Measurements from ENCODE around the gene PSMD13. TPM values are rescaled to one million over a fixed set of nuclear protein-coding genes. Genes with fewer than 3 reads are reported as not detected.

The PSMD13 gene
- total and polyA plus RNA-seq, 2 of the 13 experiments (the other 11 are each of a cell fraction or from before 2014, with no cell fraction given) = 83.0 to 117 TPM

DNA sequence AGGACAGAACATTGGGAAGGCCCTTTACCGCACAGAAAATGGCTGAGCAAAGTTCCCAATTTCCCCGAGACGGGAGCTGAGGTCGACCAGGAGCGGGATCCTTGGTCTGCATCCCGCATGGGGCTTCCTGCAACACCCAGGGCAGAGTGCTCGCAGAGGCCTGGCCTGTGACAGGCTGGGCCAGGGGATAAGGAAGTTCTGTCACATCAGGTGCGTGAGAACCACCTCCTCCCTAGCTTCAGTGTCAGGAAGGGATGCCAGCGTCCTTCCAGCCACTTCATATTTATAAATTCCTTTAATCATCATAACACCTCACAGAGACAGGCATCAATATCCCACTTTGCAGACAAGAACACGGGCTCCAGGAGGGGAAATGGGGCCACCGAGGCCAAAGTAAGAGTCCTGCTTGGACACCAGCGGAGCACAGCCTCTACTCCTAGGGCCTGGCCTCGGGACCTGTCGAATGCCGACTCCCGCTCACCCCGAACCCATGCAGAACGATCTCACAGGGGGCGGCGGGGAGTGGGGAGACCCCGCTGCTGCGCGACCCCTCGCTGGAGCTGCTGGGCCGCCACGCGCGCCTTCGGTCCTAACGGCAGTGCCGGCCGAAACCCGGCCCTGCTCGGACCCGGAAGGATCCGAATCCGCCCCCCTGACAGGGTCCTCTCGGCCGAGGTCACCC, 30.1 kb upstream of the PSMD13 start (continued):
- TF ChIP-seq, protein P1, sequence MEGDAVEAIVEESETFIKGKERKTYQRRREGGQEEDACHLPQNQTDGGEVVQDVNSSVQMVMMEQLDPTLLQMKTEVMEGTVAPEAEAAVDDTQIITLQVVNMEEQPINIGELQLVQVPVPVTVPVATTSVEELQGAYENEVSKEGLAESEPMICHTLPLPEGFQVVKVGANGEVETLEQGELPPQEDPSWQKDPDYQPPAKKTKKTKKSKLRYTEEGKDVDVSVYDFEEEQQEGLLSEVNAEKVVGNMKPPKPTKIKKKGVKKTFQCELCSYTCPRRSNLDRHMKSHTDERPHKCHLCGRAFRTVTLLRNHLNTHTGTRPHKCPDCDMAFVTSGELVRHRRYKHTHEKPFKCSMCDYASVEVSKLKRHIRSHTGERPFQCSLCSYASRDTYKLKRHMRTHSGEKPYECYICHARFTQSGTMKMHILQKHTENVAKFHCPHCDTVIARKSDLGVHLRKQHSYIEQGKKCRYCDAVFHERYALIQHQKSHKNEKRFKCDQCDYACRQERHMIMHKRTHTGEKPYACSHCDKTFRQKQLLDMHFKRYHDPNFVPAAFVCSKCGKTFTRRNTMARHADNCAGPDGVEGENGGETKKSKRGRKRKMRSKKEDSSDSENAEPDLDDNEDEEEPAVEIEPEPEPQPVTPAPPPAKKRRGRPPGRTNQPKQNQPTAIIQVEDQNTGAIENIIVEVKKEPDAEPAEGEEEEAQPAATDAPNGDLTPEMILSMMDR (CRISPR knock-in tag; IDR thresholded peaks at IDR 0.05) = no peak
- TF ChIP-seq ZNF670 (CRISPR knock-in tag; IDR thresholded peaks at IDR 0.05; ENCODE audit: borderline replicate concordance) = peak; percentile 62; the same call in 1 of the 2 replicates
- TF ChIP-seq, protein P2, sequence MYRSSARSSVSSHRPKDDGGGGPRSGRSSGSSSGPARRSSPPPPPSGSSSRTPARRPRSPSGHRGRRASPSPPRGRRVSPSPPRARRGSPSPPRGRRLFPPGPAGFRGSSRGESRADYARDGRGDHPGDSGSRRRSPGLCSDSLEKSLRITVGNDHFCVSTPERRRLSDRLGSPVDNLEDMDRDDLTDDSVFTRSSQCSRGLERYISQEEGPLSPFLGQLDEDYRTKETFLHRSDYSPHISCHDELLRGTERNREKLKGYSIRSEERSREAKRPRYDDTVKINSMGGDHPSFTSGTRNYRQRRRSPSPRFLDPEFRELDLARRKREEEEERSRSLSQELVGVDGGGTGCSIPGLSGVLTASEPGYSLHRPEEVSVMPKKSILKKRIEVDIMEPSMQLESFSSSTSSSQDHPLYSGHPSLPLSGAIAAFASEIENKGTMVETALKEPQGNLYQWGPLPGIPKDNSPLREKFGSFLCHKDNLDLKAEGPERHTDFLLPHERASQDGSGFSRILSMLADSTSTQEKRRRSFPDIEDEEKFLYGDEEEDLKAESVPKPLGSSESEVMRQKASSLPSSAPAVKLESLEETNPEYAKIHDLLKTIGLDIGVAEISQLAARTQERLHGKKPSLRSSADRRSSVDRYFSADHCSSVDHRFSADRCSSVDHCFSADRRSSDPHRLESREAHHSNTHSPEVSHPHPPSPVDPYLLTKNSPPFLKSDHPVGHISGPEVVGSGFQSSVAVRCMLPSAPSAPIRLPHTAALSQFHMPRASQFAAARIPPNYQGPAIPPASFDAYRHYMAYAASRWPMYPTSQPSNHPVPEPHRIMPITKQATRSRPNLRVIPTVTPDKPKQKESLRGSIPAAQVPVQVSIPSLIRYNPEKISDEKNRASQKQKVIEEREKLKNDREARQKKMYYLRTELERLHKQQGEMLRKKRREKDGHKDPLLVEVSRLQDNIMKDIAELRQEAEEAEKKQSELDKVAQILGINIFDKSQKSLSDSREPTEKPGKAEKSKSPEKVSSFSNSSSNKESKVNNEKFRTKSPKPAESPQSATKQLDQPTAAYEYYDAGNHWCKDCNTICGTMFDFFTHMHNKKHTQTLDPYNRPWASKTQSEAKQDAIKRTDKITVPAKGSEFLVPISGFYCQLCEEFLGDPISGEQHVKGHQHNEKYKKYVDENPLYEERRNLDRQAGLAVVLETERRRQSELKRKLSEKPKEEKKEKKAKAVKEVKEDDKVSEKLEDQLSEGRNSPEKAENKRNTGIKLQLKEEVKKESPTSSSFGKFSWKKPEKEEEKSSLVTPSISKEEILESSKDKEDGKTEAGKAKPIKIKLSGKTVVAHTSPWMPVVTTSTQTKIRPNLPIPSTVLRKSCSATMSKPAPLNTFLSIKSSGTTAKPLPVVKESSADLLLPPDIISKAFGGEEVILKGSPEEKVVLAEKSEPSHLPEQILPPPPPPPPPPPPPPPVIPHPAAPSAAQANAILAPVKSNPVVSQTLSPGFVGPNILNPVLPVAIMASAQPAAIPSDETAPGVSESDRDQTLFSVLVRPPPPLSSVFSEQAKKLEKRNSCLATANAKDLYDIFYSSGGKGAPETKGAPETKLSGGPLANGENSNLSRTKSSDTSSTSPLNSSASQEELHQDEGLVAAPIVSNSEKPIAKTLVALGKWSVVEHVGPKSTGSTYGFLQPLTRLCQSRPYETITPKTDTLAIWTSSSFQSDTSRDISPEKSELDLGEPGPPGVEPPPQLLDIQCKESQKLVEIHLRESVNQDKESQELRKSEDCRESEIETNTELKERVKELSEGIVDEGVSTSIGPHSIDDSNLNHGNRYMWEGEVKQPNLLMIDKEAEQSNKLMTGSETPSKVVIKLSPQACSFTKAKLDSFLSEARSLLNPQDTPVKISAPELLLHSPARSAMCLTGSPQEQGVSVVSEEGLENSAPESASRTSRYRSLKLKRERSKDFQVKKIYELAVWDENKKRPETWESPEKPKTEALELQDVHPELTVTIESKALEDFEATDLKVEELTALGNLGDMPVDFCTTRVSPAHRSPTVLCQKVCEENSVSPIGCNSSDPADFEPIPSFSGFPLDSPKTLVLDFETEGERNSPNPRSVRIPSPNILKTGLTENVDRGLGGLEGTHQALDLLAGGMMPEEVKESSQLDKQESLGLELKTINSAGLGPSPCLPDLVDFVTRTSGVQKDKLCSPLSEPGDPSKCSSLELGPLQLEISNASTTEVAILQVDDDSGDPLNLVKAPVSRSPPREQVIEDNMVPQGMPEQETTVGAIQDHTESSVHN (CRISPR knock-in tag; IDR thresholded peaks at IDR 0.05) = no peak
- TF ChIP-seq ZNF883 (CRISPR knock-in tag; IDR thresholded peaks at IDR 0.05; ENCODE audit: not compliant biosample characterization) = no peak
- TF ChIP-seq ZNF589 (CRISPR knock-in tag; conservative IDR thresholded peaks at IDR 0.05) = no peak
- no peak for TF ChIP-seq MTA3 (CRISPR knock-in tag; IDR thresholded peaks at IDR 0.05)
- peak; percentile 96; the same call in 1 of the 2 replicates for TF ChIP-seq ZNF235 (CRISPR knock-in tag; IDR thresholded peaks at IDR 0.05; ENCODE audit: borderline replicate concordance)
- no peak for TF ChIP-seq THYN1 (CRISPR knock-in tag; IDR thresholded peaks at IDR 0.05; ENCODE audit: borderline replicate concordance, low read depth)
- TF ChIP-seq HOXA5 (CRISPR knock-in tag; IDR thresholded peaks at IDR 0.05) = no peak
- 0 out of 2 replicates have a peak, but pooled peaks have one; percentile 54 for TF ChIP-seq ZNF484 (CRISPR knock-in tag; IDR thresholded peaks at IDR 0.05; ENCODE audit: borderline replicate concordance, low read depth)
- TF ChIP-seq TSC22D2 (CRISPR knock-in tag; IDR thresholded peaks at IDR 0.05; ENCODE audit: borderline replicate concordance) = no peak
- peak; percentile 45 for TF ChIP-seq RBM39 (IDR thresholded peaks at IDR 0.05; ENCODE audit: low read depth, low read length, poor library complexity, severe bottlenecking)
- no peak for TF ChIP-seq ZC3H4 (CRISPR knock-in tag; IDR thresholded peaks at IDR 0.05; ENCODE audit: borderline replicate concordance)
- no peak for TF ChIP-seq ZFY (CRISPR knock-in tag; IDR thresholded peaks at IDR 0.05)
- TF ChIP-seq, protein P3, sequence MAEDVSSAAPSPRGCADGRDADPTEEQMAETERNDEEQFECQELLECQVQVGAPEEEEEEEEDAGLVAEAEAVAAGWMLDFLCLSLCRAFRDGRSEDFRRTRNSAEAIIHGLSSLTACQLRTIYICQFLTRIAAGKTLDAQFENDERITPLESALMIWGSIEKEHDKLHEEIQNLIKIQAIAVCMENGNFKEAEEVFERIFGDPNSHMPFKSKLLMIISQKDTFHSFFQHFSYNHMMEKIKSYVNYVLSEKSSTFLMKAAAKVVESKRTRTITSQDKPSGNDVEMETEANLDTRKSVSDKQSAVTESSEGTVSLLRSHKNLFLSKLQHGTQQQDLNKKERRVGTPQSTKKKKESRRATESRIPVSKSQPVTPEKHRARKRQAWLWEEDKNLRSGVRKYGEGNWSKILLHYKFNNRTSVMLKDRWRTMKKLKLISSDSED (CRISPR knock-in tag; IDR thresholded peaks at IDR 0.05) = no peak
- TF ChIP-seq ARNT (IDR thresholded peaks at IDR 0.05) = no peak
- TF ChIP-seq HES4 (CRISPR knock-in tag; IDR thresholded peaks at IDR 0.05; ENCODE audit: borderline replicate concordance) = 0 out of 2 replicates have a peak, but pooled peaks have one; percentile 62
- 0 out of 2 replicates have a peak, but pooled peaks have one; percentile 43 for TF ChIP-seq ZNF790 (CRISPR knock-in tag; IDR thresholded peaks at IDR 0.05; ENCODE audit: borderline replicate concordance)

Measured in HepG2 (cell line).